PC-9 (cell line): Measurements from ENCODE around the gene MALRD1. TPM values are rescaled to one million over a fixed set of nuclear protein-coding genes. Genes with fewer than 3 reads are reported as not detected.

Experiments used
- BruUV-seq: library from RNA; stranded (reverse); fragments of 400-500 nt; replicated peaks from 2 replicates; lab custom pipeline; 2021; lab: Mats Ljungman, UMichigan
- CTCF ChIA-PET: fragments of 300-600 bp; sonication (Branson Sonifier 250); formaldehyde crosslinking; loops from one replicate; lab custom pipeline; 2022; ENCODE audit warnings: antibody characterized with exemption; lab: Charles Lee
- POLR2A ChIA-PET: fragments of 300-600 bp; sonication (Branson Sonifier 250); formaldehyde crosslinking; loops from one replicate; lab custom pipeline; 2022; ENCODE audit warnings: antibody characterized with exemption; ENCODE audit not compliant: unreplicated experiment; lab: Charles Lee
- DNase-seq, 2 experiments: peaks; one replicate each; pipeline versions ENCODE4 v3.0.0 to v3.0.0-alpha.2; 2015 to 2022; ENCODE audit warnings: mixed read lengths in 1 of 2
- H2AFZ ChIP-seq: fragments of 200-600 bp; sonication (generic); 2 replicates; pipeline ENCODE4 v1.8.1; 2017; ENCODE audit warnings: antibody characterized with exemption
- H3F3A ChIP-seq: fragments of 200-600 bp; sonication (generic); 2 replicates; pipeline ENCODE4 v1.8.1; 2017; ENCODE audit warnings: antibody characterized with exemption, mild to moderate bottlenecking, low read depth; ENCODE audit not compliant: insufficient read depth
- H3K27ac ChIP-seq: fragments of 200-600 bp; sonication (generic); 2 replicates; pipeline ENCODE4 v1.6.1; 2016; ENCODE audit warnings: mixed run types
- H3K27me3 ChIP-seq: fragments of 200-600 bp; sonication (generic); 2 replicates; pipeline ENCODE4 v1.6.1; 2016; ENCODE audit warnings: low read depth, mixed run types; ENCODE audit not compliant: insufficient read depth
- H3K36me3 ChIP-seq: fragments of 200-600 bp; sonication (generic); 2 replicates; pipeline ENCODE4 v1.6.1; 2016; ENCODE audit warnings: low read depth, mixed run types
- H3K4me1 ChIP-seq: fragments of 200-600 bp; sonication (generic); replicated peaks from 2 replicates; pipeline ENCODE4 v1.6.1; 2016; ENCODE audit warnings: mixed run types; ENCODE audit not compliant: insufficient read depth
- H3K4me2 ChIP-seq: fragments of 200-600 bp; sonication (generic); 2 replicates; pipeline ENCODE4 v1.6.1; 2017; ENCODE audit warnings: mixed run types
- H3K4me3 ChIP-seq: fragments of 200-600 bp; sonication (generic); 2 replicates; pipeline ENCODE4 v1.6.1; 2016; ENCODE audit warnings: mixed run types
- H3K79me2 ChIP-seq: fragments of 200-600 bp; sonication (generic); 2 replicates; pipeline ENCODE4 v1.6.1; 2017; ENCODE audit warnings: low read depth, mixed run types
- H3K9me2 ChIP-seq: fragments of 200-600 bp; sonication (generic); 2 replicates; pipeline ENCODE4 v1.8.1; 2017; ENCODE audit warnings: mild to moderate bottlenecking; ENCODE audit not compliant: insufficient read depth
- H3K9me3 ChIP-seq: fragments of 200-600 bp; sonication (generic); 2 replicates; pipeline ENCODE4 v1.8.1; 2016; ENCODE audit warnings: low read depth; ENCODE audit not compliant: insufficient read depth
- H4K20me1 ChIP-seq: fragments of 200-600 bp; sonication (generic); 2 replicates; pipeline ENCODE4 v1.8.1; 2017; ENCODE audit not compliant: insufficient read depth
- EZH2 ChIP-seq: fragments of 200-600 bp; sonication (generic); IDR thresholded peaks from 2 replicates; pipeline ENCODE4 v1.8.0; 2017; ENCODE audit warnings: antibody characterized with exemption, low read depth
- intact Hi-C: fragments of 100-400 bp; cut with micrococcal nuclease; formaldehyde crosslinking; loops from one replicate; pipeline ENCODE4 v1.10.0; 2022; ENCODE audit not compliant: unreplicated experiment
- total RNA-seq: library from RNA; stranded (reverse); gene quantifications from 2 replicates; pipeline ENCODE4 v1.2.3, GENCODE V29; 2021
- TF ChIP-seq, protein P1 (sequence below): fragments of 200-600 bp; sonication (generic); conservative IDR thresholded peaks from 2 replicates; pipeline ENCODE4 v1.6.1; 2017; ENCODE audit warnings: mixed run types, antibody characterized with exemption, mild to moderate bottlenecking, moderate library complexity

Gene MALRD1
- total RNA-seq, 1 experiment from 2014 or later = not detected

DNA sequence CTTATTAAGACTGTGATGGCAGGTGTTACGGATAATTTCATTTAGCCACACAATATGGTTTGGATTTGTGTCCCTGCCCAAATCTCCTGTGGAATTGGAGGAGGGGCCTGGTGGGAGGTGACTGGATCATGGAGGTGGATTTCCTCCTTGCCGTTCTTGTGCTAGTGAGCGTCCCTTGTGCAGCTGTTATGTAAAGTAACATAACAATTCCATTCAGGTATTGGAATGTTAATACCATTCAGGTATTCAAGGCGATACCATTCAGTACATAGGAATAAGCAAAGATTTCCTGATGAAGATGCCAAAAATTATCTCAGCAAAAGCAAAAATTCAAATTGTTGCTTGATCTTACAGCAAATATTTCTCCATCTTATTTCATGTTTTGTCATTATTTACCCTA lies 735.1 kb downstream of the MALRD1 start:
- CTCF ChIA-PET = no interaction called here
- no peak overlapping the region for H3K27ac ChIP-seq
- intact Hi-C loops = no loop called here

More for the DNA sequence above, 735.1 kb downstream of the MALRD1 start:
- no peaks in the 10 kb centered on the region for H3F3A ChIP-seq
- no peak overlapping the region for H3K4me2 ChIP-seq
- BruUV-seq = no TSS peak
- no peaks in the 10 kb centered on the region for H3K27me3 ChIP-seq
- no peaks in the 10 kb centered on the region for H4K20me1 ChIP-seq
- H3K79me2 ChIP-seq = no peaks in the 10 kb centered on the region
- H3K9me3 ChIP-seq = no peaks in the 10 kb centered on the region
- H3K9me2 ChIP-seq = no peaks in the 10 kb centered on the region
- POLR2A ChIA-PET = no interaction called here
- H3K4me3 ChIP-seq = no peak overlapping the region
- DNase-seq = no peak
- no peaks in the 10 kb centered on the region for H3K36me3 ChIP-seq
- TF ChIP-seq, protein P1, sequence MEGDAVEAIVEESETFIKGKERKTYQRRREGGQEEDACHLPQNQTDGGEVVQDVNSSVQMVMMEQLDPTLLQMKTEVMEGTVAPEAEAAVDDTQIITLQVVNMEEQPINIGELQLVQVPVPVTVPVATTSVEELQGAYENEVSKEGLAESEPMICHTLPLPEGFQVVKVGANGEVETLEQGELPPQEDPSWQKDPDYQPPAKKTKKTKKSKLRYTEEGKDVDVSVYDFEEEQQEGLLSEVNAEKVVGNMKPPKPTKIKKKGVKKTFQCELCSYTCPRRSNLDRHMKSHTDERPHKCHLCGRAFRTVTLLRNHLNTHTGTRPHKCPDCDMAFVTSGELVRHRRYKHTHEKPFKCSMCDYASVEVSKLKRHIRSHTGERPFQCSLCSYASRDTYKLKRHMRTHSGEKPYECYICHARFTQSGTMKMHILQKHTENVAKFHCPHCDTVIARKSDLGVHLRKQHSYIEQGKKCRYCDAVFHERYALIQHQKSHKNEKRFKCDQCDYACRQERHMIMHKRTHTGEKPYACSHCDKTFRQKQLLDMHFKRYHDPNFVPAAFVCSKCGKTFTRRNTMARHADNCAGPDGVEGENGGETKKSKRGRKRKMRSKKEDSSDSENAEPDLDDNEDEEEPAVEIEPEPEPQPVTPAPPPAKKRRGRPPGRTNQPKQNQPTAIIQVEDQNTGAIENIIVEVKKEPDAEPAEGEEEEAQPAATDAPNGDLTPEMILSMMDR = no peak
- no peak for TF ChIP-seq EZH2
- H3K4me1 ChIP-seq = no peaks in the 10 kb centered on the region
- H2AFZ ChIP-seq = no peak overlapping the region
